Stomach (tissue), 4 donors: ENCODE measurements around the gene CSTF2T.

Experiments used
- EP300 ChIP-seq: sonication (generic); formaldehyde crosslinking; IDR thresholded peaks from one replicate; pipeline ENCODE4 v1.6.1; 2017; ENCODE audit warnings: antibody characterized with exemption
- POLR2A ChIP-seq, 4 donors: fragments of 450-650 bp; IDR thresholded peaks; one replicate each; pipeline ENCODE4 v1.6.1; 2016; ENCODE audit warnings: antibody characterized with exemption in 4 of 4, control low read depth in 2 of 4, mild to moderate bottlenecking in 1 of 4, moderate library complexity in 1 of 4
- POLR2AphosphoS5 ChIP-seq, 3 donors: sonication (generic); formaldehyde crosslinking; IDR thresholded peaks; one replicate each; pipeline ENCODE4 v1.6.1; 2016; ENCODE audit warnings: antibody characterized with exemption in 3 of 3
- TF ChIP-seq, protein P1 (sequence below), 7 experiments: fragments of 450-650 bp in 4 of 7; fragments of 200-600 bp in 3 of 7; sonication (generic) in 3 of 7; IDR thresholded peaks; one replicate each; pipeline ENCODE4 v1.5.1; 2016 to 2019; ENCODE audit warnings: antibody characterized with exemption in 7 of 7, control low read depth in 2 of 7, mild to moderate bottlenecking in 1 of 7

DNA sequence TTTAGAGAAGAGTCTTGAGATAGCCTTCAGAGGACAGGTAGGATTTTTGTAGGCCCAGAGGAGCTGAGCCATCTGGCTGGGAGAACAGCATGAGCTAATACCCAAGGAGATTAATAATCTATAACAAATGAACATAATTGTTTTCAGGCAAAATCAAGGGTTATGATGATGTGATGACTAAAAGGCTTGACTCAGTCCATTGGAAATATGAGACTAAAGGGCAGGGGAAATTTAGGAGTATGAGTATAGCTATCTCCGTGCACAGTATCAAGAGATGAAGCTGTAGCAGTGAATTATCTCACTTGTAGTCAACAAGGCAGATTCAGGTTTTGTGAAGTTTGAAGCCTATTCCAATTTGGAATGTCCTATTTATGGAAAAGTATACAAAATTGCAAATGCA, 40.1 kb downstream of the CSTF2T start:
- TF ChIP-seq POLR2AphosphoS5 (IDR thresholded peaks at IDR 0.05) (no peak), EP300 (no peak), POLR2A (IDR thresholded peaks at IDR 0.05) (no peak)
- TF ChIP-seq, protein P1, sequence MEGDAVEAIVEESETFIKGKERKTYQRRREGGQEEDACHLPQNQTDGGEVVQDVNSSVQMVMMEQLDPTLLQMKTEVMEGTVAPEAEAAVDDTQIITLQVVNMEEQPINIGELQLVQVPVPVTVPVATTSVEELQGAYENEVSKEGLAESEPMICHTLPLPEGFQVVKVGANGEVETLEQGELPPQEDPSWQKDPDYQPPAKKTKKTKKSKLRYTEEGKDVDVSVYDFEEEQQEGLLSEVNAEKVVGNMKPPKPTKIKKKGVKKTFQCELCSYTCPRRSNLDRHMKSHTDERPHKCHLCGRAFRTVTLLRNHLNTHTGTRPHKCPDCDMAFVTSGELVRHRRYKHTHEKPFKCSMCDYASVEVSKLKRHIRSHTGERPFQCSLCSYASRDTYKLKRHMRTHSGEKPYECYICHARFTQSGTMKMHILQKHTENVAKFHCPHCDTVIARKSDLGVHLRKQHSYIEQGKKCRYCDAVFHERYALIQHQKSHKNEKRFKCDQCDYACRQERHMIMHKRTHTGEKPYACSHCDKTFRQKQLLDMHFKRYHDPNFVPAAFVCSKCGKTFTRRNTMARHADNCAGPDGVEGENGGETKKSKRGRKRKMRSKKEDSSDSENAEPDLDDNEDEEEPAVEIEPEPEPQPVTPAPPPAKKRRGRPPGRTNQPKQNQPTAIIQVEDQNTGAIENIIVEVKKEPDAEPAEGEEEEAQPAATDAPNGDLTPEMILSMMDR (IDR thresholded peaks at IDR 0.05), result no peak
